Muscle layer of duodenum (tissue), 2 donors: ENCODE results near the gene DAZAP2.
"Not testable (repeated sequence)": the region's sequence is repeated elsewhere in the genome, so short reads cannot be mapped to it uniquely, and the experiment has no call there.

ENCODE experiments used
- H3K27ac ChIP-seq: one replicate; pipeline ENCODE4 v1.7.0; 2013; ENCODE audit warnings: mild to moderate bottlenecking, low read length
- H3K27me3 ChIP-seq: one replicate; pipeline ENCODE4 v1.7.0; 2013; ENCODE audit warnings: low read depth, mild to moderate bottlenecking, control low read depth, low read length
- H3K36me3 ChIP-seq, 2 donors: one replicate each; pipeline ENCODE4 v1.7.0; 2013; ENCODE audit warnings: low read length in 2 of 2, control low read depth in 1 of 2, mild to moderate bottlenecking in 1 of 2; ENCODE audit not compliant: insufficient read depth in 2 of 2, control insufficient read depth in 1 of 2
- H3K4me1 ChIP-seq, 2 donors: one replicate each; pipeline ENCODE4 v1.7.0; 2013; ENCODE audit warnings: low read length in 2 of 2, mild to moderate bottlenecking in 2 of 2, control low read depth in 1 of 2, moderate library complexity in 1 of 2; ENCODE audit not compliant: insufficient read depth in 2 of 2, control insufficient read depth in 1 of 2
- H3K4me3 ChIP-seq, 2 donors: one replicate each; pipeline ENCODE4 v1.7.0; 2013; ENCODE audit warnings: low read length in 2 of 2, low read depth in 1 of 2, mild to moderate bottlenecking in 1 of 2
- H3K9me3 ChIP-seq, 2 donors: one replicate each; pipeline ENCODE4 v1.7.0; 2013; ENCODE audit warnings: low read length in 2 of 2, control low read depth in 1 of 2, mild to moderate bottlenecking in 1 of 2; ENCODE audit not compliant: control insufficient read depth in 1 of 2
- donor health status: healthy.

DAZAP2 gene

GRCh38 chr12:51218607-51219161, 19.9 kb upstream of the DAZAP2 start:
- H3K27me3 ChIP-seq, result no peaks in the 10 kb centered on the region
- H3K4me1 ChIP-seq, result peaks cover 9 to 20% of the 10 kb centered on the region in 2 donors
- H3K4me3 ChIP-seq, result peak overlapping the region; percentile 77 to 80
- H3K9me3 ChIP-seq, result no peaks in the 10 kb centered on the region
- no peaks in the 10 kb centered on the region for H3K36me3 ChIP-seq
- H3K27ac ChIP-seq, result peak overlapping the region; percentile 88

GRCh38 chr12:51219322-51219721, 19.3 kb upstream of the DAZAP2 start:
- Histone ChIP-seq H3K27me3 (no peaks in the 10 kb centered on the region), H3K4me3 (no peak overlapping the region), H3K36me3 (no peaks in the 10 kb centered on the region), H3K9me3 (no peaks in the 10 kb centered on the region), H3K27ac (no peak overlapping the region), H3K4me1 (peaks cover 9 to 20% of the 10 kb centered on the region in 2 donors)

GRCh38 chr12:51219857-51220256, 18.8 kb upstream of the DAZAP2 start:
- not testable (repeated sequence) for H3K36me3 ChIP-seq, H3K27ac ChIP-seq, H3K9me3 ChIP-seq, H3K27me3 ChIP-seq, H3K4me3 ChIP-seq
- H3K4me1 ChIP-seq, result peaks cover 9 to 20% of the 10 kb centered on the region in 2 donors

GRCh38 chr12:51222461-51222860, 16.2 kb upstream of the DAZAP2 start:
- no peak overlapping the region for H3K4me3 ChIP-seq
- no peaks in the 10 kb centered on the region for H3K27me3 ChIP-seq
- no peak overlapping the region for H3K27ac ChIP-seq
- no peaks in the 10 kb centered on the region for H3K9me3 ChIP-seq
- H3K4me1 ChIP-seq, result peaks cover 5 to 10% of the 10 kb centered on the region in 2 donors
- no peaks in the 10 kb centered on the region for H3K36me3 ChIP-seq

GRCh38 chr12:51224625-51225024, 14.0 kb upstream of the DAZAP2 start:
- no peak overlapping the region for H3K27ac ChIP-seq
- H3K36me3 ChIP-seq, result no peaks in the 10 kb centered on the region
- no peak overlapping the region for H3K4me3 ChIP-seq
- H3K4me1 ChIP-seq, result no peaks in the 10 kb centered on the region
- H3K9me3 ChIP-seq, result no peaks in the 10 kb centered on the region
- H3K27me3 ChIP-seq, result no peaks in the 10 kb centered on the region

- Histone ChIP-seq H3K27ac (no peak overlapping the region), H3K27me3 (no peaks in the 10 kb centered on the region), H3K4me3 (no peak overlapping the region), H3K4me1 (no peaks in the 10 kb centered on the region), H3K36me3 (no peaks in the 10 kb centered on the region), H3K9me3 (no peaks in the 10 kb centered on the region)
These were observed 13.4 kb upstream of the DAZAP2 start for GRCh38 chr12:51225234-51225633.

GRCh38 chr12:51225771-51226170, 12.9 kb upstream of the DAZAP2 start:
- no peaks in the 10 kb centered on the region for H3K36me3 ChIP-seq
- H3K9me3 ChIP-seq, result no peaks in the 10 kb centered on the region
- no peaks in the 10 kb centered on the region for H3K4me1 ChIP-seq
- H3K27ac ChIP-seq, result no peak overlapping the region
- H3K27me3 ChIP-seq, result no peaks in the 10 kb centered on the region
- H3K4me3 ChIP-seq, result no peak overlapping the region

- not testable (repeated sequence) for H3K9me3 ChIP-seq, H3K4me3 ChIP-seq, H3K36me3 ChIP-seq, H3K27me3 ChIP-seq, H3K27ac ChIP-seq, H3K4me1 ChIP-seq
These were observed 11.5 kb upstream of the DAZAP2 start for GRCh38 chr12:51227112-51227511.

- H3K27ac ChIP-seq, result no peak overlapping the region
- H3K9me3 ChIP-seq, result no peaks in the 10 kb centered on the region
- no peaks in the 10 kb centered on the region for H3K27me3 ChIP-seq
- no peaks in the 10 kb centered on the region for H3K4me1 ChIP-seq
- no peaks in the 10 kb centered on the region for H3K36me3 ChIP-seq
- H3K4me3 ChIP-seq, result no peak overlapping the region
These were observed 10.7 kb upstream of the DAZAP2 start for GRCh38 chr12:51227962-51228361.

- no peaks in the 10 kb centered on the region for H3K9me3 ChIP-seq
- H3K27ac ChIP-seq, result no peak overlapping the region
- H3K27me3 ChIP-seq, result no peaks in the 10 kb centered on the region
- H3K36me3 ChIP-seq, result no peaks in the 10 kb centered on the region
- no peaks in the 10 kb centered on the region for H3K4me1 ChIP-seq
- no peak overlapping the region for H3K4me3 ChIP-seq
These were observed 9.4 kb upstream of the DAZAP2 start for GRCh38 chr12:51229116-51229809.

GRCh38 chr12:51232642-51233041, 6.0 kb upstream of the DAZAP2 start:
- no peak overlapping the region for H3K27ac ChIP-seq
- H3K27me3 ChIP-seq, result no peaks in the 10 kb centered on the region
- H3K4me1 ChIP-seq, result no peaks in the 10 kb centered on the region

GRCh38 chr12:51234530-51234929, 4.1 kb upstream of the DAZAP2 start:
- no peaks in the 10 kb centered on the region for H3K27me3 ChIP-seq
- no peak overlapping the region for H3K27ac ChIP-seq
- peaks cover 0 to 6% of the 10 kb centered on the region in 2 donors for H3K4me1 ChIP-seq
- no peaks in the 10 kb centered on the region for H3K9me3 ChIP-seq
- H3K36me3 ChIP-seq, result peaks cover 0 to 4% of the 10 kb centered on the region in 2 donors
- H3K4me3 ChIP-seq, result no peak overlapping the region

More at GRCh38 chr12:51232642-51233041, 6.0 kb upstream of the DAZAP2 start:
- Histone ChIP-seq H3K36me3 (no peaks in the 10 kb centered on the region), H3K4me3 (no peak overlapping the region), H3K9me3 (no peaks in the 10 kb centered on the region)
